ENCODE data around the gene STOML1.

GRCh38 chr15:74032046-74032445 lies 40.0 kb upstream of the STOML1 start:
- TF ChIP-seq POLR2AphosphoS5 (IDR thresholded peaks at IDR 0.05), result no peak
- TF ChIP-seq POLR2A (IDR thresholded peaks at IDR 0.05), result no peak
- no peak for TF ChIP-seq CTCF (IDR thresholded peaks at IDR 0.05)
- no peak for TF ChIP-seq EP300 (IDR thresholded peaks at IDR 0.05; ENCODE audit: low read depth)
